22Rv1 (cell line): ENCODE data around the gene TUBB4B.
"Not testable (repeated sequence)": the region's sequence is repeated elsewhere in the genome, so short reads cannot be mapped to it uniquely, and the experiment has no call there.

Experiments
- ZFX ChIP-seq: fragments of 450-650 bp; IDR thresholded peaks from 2 replicates; pipeline ENCODE4 v1.6.1; 2017; ENCODE audit warnings: antibody characterized with exemption, borderline replicate concordance
- TF ChIP-seq, protein P1 (sequence below): fragments of 450-650 bp; IDR thresholded peaks from 2 replicates; pipeline ENCODE4 v1.5.1; 2017; ENCODE audit warnings: mild to moderate bottlenecking

DNA sequence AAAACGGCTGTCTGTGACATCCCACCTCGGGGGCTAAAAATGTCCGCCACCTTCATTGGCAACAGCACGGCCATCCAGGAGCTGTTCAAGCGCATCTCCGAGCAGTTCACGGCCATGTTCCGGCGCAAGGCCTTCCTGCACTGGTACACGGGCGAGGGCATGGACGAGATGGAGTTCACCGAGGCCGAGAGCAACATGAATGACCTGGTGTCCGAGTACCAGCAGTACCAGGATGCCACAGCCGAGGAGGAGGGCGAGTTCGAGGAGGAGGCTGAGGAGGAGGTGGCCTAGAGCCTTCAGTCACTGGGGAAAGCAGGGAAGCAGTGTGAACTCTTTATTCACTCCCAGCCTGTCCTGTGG lies 2.2 kb downstream of the TUBB4B start:
- TF ChIP-seq, protein P1, sequence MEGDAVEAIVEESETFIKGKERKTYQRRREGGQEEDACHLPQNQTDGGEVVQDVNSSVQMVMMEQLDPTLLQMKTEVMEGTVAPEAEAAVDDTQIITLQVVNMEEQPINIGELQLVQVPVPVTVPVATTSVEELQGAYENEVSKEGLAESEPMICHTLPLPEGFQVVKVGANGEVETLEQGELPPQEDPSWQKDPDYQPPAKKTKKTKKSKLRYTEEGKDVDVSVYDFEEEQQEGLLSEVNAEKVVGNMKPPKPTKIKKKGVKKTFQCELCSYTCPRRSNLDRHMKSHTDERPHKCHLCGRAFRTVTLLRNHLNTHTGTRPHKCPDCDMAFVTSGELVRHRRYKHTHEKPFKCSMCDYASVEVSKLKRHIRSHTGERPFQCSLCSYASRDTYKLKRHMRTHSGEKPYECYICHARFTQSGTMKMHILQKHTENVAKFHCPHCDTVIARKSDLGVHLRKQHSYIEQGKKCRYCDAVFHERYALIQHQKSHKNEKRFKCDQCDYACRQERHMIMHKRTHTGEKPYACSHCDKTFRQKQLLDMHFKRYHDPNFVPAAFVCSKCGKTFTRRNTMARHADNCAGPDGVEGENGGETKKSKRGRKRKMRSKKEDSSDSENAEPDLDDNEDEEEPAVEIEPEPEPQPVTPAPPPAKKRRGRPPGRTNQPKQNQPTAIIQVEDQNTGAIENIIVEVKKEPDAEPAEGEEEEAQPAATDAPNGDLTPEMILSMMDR: not testable (repeated sequence)
- not testable (repeated sequence) for TF ChIP-seq ZFX
